Measurements from ENCODE around the gene SLFN12L.

SLFN12L gene

DNA sequence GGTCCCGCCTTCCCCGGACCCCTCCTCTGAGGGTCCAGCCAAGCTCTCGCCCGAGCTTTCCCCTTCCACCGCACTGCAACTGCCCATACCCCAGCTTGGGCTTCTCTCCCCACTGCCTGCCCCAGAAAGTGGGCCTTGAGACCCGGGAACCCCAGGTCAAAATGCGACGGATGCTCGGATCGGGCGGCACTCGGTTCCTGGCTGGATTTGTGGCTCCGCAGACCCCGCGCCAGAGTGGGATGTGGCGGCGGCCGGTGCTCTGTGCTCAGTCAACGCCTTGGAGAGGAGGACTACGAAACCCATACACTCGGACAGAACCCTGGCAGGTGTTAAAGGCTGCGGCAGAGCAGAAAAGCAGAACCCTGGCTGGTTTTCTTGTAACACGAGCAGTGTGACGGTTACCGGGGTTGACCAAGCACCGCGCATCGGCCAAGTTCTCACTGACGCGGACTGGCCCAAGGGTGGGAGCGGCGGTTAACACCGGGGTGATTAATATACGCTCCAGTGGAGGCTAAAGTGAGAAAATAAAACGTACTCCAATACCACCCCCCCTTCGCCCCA lies 88.0 kb downstream of the SLFN12L start:
- POLR2A ChIA-PET: no interaction called here
- CTCF ChIA-PET: no interaction called here
- no peak for DNase-seq (ENCODE audit: extremely low spot score)
- no peak for TF ChIP-seq BHLHE40 (IDR thresholded peaks at IDR 0.05; ENCODE audit: borderline replicate concordance)
- no peak for TF ChIP-seq L3MBTL2 (conservative IDR thresholded peaks at IDR 0.05)
- TF ChIP-seq TARDBP (IDR thresholded peaks at IDR 0.05): no peak
- no peak for TF ChIP-seq FOXK2 (IDR thresholded peaks at IDR 0.05)
- TF ChIP-seq ARNT (IDR thresholded peaks at IDR 0.05): no peak
- TF ChIP-seq, protein P1, sequence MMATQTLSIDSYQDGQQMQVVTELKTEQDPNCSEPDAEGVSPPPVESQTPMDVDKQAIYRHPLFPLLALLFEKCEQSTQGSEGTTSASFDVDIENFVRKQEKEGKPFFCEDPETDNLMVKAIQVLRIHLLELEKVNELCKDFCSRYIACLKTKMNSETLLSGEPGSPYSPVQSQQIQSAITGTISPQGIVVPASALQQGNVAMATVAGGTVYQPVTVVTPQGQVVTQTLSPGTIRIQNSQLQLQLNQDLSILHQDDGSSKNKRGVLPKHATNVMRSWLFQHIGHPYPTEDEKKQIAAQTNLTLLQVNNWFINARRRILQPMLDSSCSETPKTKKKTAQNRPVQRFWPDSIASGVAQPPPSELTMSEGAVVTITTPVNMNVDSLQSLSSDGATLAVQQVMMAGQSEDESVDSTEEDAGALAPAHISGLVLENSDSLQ (IDR thresholded peaks at IDR 0.05): no peak
- TF ChIP-seq LEF1 (IDR thresholded peaks at IDR 0.05; ENCODE audit: borderline replicate concordance): no peak
- TF ChIP-seq FOXA1 (IDR thresholded peaks at IDR 0.05): no peak

DNA sequence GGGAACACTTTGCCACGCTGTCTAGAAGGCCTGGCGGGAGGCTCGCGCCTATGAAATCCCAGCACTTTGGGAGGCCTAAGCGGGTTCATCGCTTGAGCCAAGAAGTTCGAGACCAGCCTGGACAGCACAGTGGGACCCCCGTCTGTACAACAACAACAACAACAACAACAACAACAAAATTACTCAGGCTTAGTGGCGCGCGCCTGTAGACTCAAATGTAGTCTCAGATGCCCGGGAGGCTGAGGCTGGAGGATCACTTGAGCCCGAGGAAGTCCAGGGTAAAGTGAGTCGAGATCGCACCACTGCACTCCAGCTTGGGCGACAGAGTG lies 88.6 kb downstream of the SLFN12L start:
- no peak for DNase-seq (ENCODE audit: extremely low spot score)
- no peak for TF ChIP-seq LEF1 (IDR thresholded peaks at IDR 0.05; ENCODE audit: borderline replicate concordance)
- no peak for TF ChIP-seq ZNF384 (IDR thresholded peaks at IDR 0.05)
- TF ChIP-seq ARNT (IDR thresholded peaks at IDR 0.05): no peak
- TF ChIP-seq L3MBTL2 (conservative IDR thresholded peaks at IDR 0.05): no peak
- no peak for TF ChIP-seq SP1 (IDR thresholded peaks at IDR 0.05)
- no peak for TF ChIP-seq FOXK2 (IDR thresholded peaks at IDR 0.05)
- TF ChIP-seq NFRKB (IDR thresholded peaks at IDR 0.05): no peak
- no peak for TF ChIP-seq SUZ12 (IDR thresholded peaks at IDR 0.05)
- TF ChIP-seq ELF4 (IDR thresholded peaks at IDR 0.05): no peak
- TF ChIP-seq TARDBP (IDR thresholded peaks at IDR 0.05): no peak
- no peak for TF ChIP-seq FOXA1 (IDR thresholded peaks at IDR 0.05)
- TF ChIP-seq BHLHE40 (IDR thresholded peaks at IDR 0.05; ENCODE audit: borderline replicate concordance): no peak
- TF ChIP-seq, protein P1 (IDR thresholded peaks at IDR 0.05): no peak
- no peak for TF ChIP-seq CTBP1 (IDR thresholded peaks at IDR 0.05; ENCODE audit: borderline replicate concordance)
- TF ChIP-seq HDGF (IDR thresholded peaks at IDR 0.05; ENCODE audit: borderline replicate concordance): no peak
- no peak for TF ChIP-seq FOXM1 (IDR thresholded peaks at IDR 0.05; ENCODE audit: borderline replicate concordance)
- CTCF ChIA-PET: no interaction called here
- POLR2A ChIA-PET: no interaction called here

DNA sequence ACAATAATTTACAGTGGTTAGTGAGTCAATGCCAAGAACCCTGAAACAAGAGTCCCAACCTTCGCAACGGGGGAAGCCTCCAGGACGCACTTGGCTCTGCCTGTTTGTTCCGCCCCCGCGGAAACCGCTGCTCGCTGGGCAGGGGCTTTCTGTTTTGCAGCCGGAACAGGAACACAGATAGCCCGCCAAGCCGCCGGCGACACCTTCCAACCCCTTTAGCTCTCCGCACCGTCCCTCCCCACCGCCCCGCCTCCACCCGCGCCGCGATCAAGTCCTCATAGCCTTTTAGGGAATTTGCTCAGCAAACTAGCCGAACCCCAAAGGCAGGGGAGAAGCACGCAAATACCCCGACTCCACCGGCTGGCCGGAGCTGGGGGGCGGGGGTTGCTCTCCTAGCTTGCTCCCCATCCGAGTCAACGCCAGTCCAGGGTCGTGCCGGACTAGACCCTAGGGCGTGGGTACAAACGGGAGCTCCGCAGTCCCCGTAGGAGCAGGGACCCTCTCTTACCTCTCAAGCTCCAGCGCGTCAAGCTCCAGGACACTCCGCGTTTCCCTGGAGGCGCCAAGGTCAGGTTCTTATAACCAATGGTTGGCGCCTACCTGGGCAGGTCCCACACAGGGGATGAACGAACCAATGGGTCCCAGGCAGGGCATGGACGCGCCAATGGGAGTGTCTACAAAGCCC lies 89.1 kb downstream of the SLFN12L start, which contains the start of gene SLFN13:
TSS of gene SLFN13 (minus strand) at position 553 of the 685 bp plus-strand sequence. CDS start 3,086 bp downstream, outside the sequence.
- TF ChIP-seq CTBP1 (IDR thresholded peaks at IDR 0.05; ENCODE audit: borderline replicate concordance) (no peak), SUZ12 (IDR thresholded peaks at IDR 0.05) (no peak), TARDBP (IDR thresholded peaks at IDR 0.05) (no peak), BHLHE40 (IDR thresholded peaks at IDR 0.05; ENCODE audit: borderline replicate concordance) (no peak), ZNF384 (IDR thresholded peaks at IDR 0.05) (no peak), FOXK2 (IDR thresholded peaks at IDR 0.05) (no peak), HDGF (IDR thresholded peaks at IDR 0.05; ENCODE audit: borderline replicate concordance) (no peak)
- ChIA-PET POLR2A (no interaction called here), CTCF (no interaction called here)
- DNase-seq (ENCODE audit: extremely low spot score): no peak

DNA sequence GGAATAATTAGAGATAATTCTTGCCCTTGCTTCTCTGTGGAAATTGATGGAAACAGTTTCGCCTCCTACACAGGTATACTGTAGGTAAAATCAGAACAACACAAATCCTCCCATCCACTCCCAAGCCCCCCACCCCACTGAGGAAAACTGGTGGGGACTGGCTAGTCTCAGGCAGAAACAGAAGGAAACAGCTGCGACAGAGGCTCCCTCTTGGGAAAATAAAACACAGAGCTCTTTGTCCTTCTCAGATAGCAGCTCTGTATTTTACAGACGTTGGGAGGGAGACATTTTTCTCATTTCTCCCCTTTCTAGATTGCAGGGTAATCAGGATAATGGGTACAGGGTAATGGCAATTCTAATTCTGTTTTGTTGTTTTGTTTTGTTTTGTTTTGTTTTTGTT lies 90.0 kb downstream of the SLFN12L start:
- no peak for DNase-seq (ENCODE audit: extremely low spot score)
- TF ChIP-seq ARNT (IDR thresholded peaks at IDR 0.05): no peak
- TF ChIP-seq SP1 (IDR thresholded peaks at IDR 0.05): no peak
- TF ChIP-seq L3MBTL2 (conservative IDR thresholded peaks at IDR 0.05): no peak
- no peak for TF ChIP-seq BHLHE40 (IDR thresholded peaks at IDR 0.05; ENCODE audit: borderline replicate concordance)
- TF ChIP-seq LEF1 (IDR thresholded peaks at IDR 0.05; ENCODE audit: borderline replicate concordance): no peak
- TF ChIP-seq, protein P1 (IDR thresholded peaks at IDR 0.05): no peak
- TF ChIP-seq ELF4 (IDR thresholded peaks at IDR 0.05): no peak
- TF ChIP-seq SUZ12 (IDR thresholded peaks at IDR 0.05): no peak
- TF ChIP-seq FOXM1 (IDR thresholded peaks at IDR 0.05; ENCODE audit: borderline replicate concordance): no peak
- no peak for TF ChIP-seq NFRKB (IDR thresholded peaks at IDR 0.05)
- no peak for TF ChIP-seq FOXA1 (IDR thresholded peaks at IDR 0.05)
- no peak for TF ChIP-seq CTBP1 (IDR thresholded peaks at IDR 0.05; ENCODE audit: borderline replicate concordance)
- no peak for TF ChIP-seq ZNF384 (IDR thresholded peaks at IDR 0.05)
- TF ChIP-seq FOXK2 (IDR thresholded peaks at IDR 0.05): no peak
- TF ChIP-seq HDGF (IDR thresholded peaks at IDR 0.05; ENCODE audit: borderline replicate concordance): no peak
- TF ChIP-seq TARDBP (IDR thresholded peaks at IDR 0.05): no peak
- POLR2A ChIA-PET: no interaction called here
- CTCF ChIA-PET: no interaction called here

DNA sequence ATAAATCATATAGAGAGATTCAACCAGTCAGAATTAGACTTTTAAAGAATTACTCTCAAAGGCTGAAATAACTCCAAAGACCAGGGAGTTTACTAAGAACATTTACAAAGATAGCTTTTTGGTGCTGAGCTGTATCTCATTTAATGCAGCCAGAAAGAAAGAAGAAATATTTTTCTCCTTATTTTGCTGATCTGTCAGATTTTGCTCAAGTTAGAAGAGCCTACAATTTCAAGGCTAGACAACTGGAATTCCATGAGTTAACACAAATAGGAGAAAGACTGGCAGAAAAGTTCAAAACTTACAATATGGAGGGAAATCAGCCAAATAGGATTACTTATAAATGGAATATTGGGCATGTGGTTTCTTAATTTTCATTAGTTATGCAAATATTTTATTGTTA lies 99.0 kb downstream of the SLFN12L start:
- ChIA-PET POLR2A (no interaction called here), CTCF (interaction anchor here (0.6 kb wide), 1 partner anchor 95 kb away, joined by 3 read pairs; no protein-coding TSS in a partner anchor)
- no peak for TF ChIP-seq HDGF (IDR thresholded peaks at IDR 0.05; ENCODE audit: borderline replicate concordance)
- no peak for TF ChIP-seq L3MBTL2 (conservative IDR thresholded peaks at IDR 0.05)
- no peak for TF ChIP-seq ELF4 (IDR thresholded peaks at IDR 0.05)
- TF ChIP-seq FOXM1 (IDR thresholded peaks at IDR 0.05; ENCODE audit: borderline replicate concordance): no peak
- no peak for DNase-seq (ENCODE audit: extremely low spot score)
